Measurements from ENCODE around the gene CBX8.
A peak's percentile ranks its signal among the peaks of the same experiment; 100 is the strongest.

The CBX8 gene

GRCh38 chr17:79815836-79816461 lies 19.1 kb upstream of the CBX8 start:
- Mint-ChIP-seq H3K9me3 (no peaks in the 10 kb centered on the region), H3K27me3 (peaks cover 49% of the 10 kb centered on the region), H3K36me3 (ENCODE audit: low read depth) (no peaks in the 10 kb centered on the region), H3K27ac (no peak overlapping the region), H3K4me1 (ENCODE audit: low read depth) (peaks cover 24% of the 10 kb centered on the region), H3K4me3 (no peak overlapping the region)

GRCh38 chr17:79814974-79815835 lies 18.3 kb upstream of the CBX8 start:
- Mint-ChIP-seq H3K36me3 (ENCODE audit: low read depth) (no peaks in the 10 kb centered on the region), H3K27ac (no peak overlapping the region), H3K4me3 (no peak overlapping the region), H3K27me3 (peaks cover 45% of the 10 kb centered on the region), H3K9me3 (no peaks in the 10 kb centered on the region), H3K4me1 (ENCODE audit: low read depth) (peaks cover 28% of the 10 kb centered on the region)

GRCh38 chr17:79814127-79814973 lies 17.5 kb upstream of the CBX8 start:
- Mint-ChIP-seq H3K36me3 (ENCODE audit: low read depth) (no peaks in the 10 kb centered on the region), H3K27ac (no peak overlapping the region), H3K4me3 (peak overlapping the region; percentile 45), H3K4me1 (ENCODE audit: low read depth) (peaks cover 28% of the 10 kb centered on the region), H3K9me3 (no peaks in the 10 kb centered on the region), H3K27me3 (peaks cover 40% of the 10 kb centered on the region)

GRCh38 chr17:79813297-79814126 lies 16.6 kb upstream of the CBX8 start:
- no peak overlapping the region for H3K27ac Mint-ChIP-seq
- H3K4me3 Mint-ChIP-seq, result no peak overlapping the region
- peaks cover 33% of the 10 kb centered on the region for H3K4me1 Mint-ChIP-seq (ENCODE audit: low read depth)
- H3K27me3 Mint-ChIP-seq, result peaks cover 49% of the 10 kb centered on the region
- H3K9me3 Mint-ChIP-seq, result no peaks in the 10 kb centered on the region
- no peaks in the 10 kb centered on the region for H3K36me3 Mint-ChIP-seq (ENCODE audit: low read depth)

GRCh38 chr17:79812353-79813258 lies 15.7 kb upstream of the CBX8 start:
- H3K9me3 Mint-ChIP-seq, result no peaks in the 10 kb centered on the region
- H3K4me1 Mint-ChIP-seq (ENCODE audit: low read depth), result peaks cover 33% of the 10 kb centered on the region
- no peaks in the 10 kb centered on the region for H3K36me3 Mint-ChIP-seq (ENCODE audit: low read depth)
- peak overlapping the region; percentile 28 for H3K27ac Mint-ChIP-seq
- H3K27me3 Mint-ChIP-seq, result peaks cover 55% of the 10 kb centered on the region
- peak overlapping the region; percentile 69 for H3K4me3 Mint-ChIP-seq

GRCh38 chr17:79811868-79812352 lies 15.0 kb upstream of the CBX8 start:
- H3K9me3 Mint-ChIP-seq, result no peaks in the 10 kb centered on the region

GRCh38 chr17:79811011-79811867 lies 14.4 kb upstream of the CBX8 start:
- no peaks in the 10 kb centered on the region for H3K36me3 Mint-ChIP-seq (ENCODE audit: low read depth)
- H3K9me3 Mint-ChIP-seq, result no peaks in the 10 kb centered on the region
- H3K4me3 Mint-ChIP-seq, result peak overlapping the region; percentile 39
- H3K27me3 Mint-ChIP-seq, result peaks cover 56% of the 10 kb centered on the region
- no peak overlapping the region for H3K27ac Mint-ChIP-seq
- H3K4me1 Mint-ChIP-seq (ENCODE audit: low read depth), result peaks cover 33% of the 10 kb centered on the region

More at GRCh38 chr17:79811868-79812352, 15.0 kb upstream of the CBX8 start:
- H3K4me1 Mint-ChIP-seq (ENCODE audit: low read depth), result peaks cover 33% of the 10 kb centered on the region
- no peaks in the 10 kb centered on the region for H3K36me3 Mint-ChIP-seq (ENCODE audit: low read depth)
- H3K4me3 Mint-ChIP-seq, result peak overlapping the region; percentile 39
- peak overlapping the region; percentile 28 for H3K27ac Mint-ChIP-seq
- peaks cover 55% of the 10 kb centered on the region for H3K27me3 Mint-ChIP-seq

GRCh38 chr17:79810130-79811010 lies 13.5 kb upstream of the CBX8 start:
- no peaks in the 10 kb centered on the region for H3K36me3 Mint-ChIP-seq (ENCODE audit: low read depth)
- H3K9me3 Mint-ChIP-seq, result no peaks in the 10 kb centered on the region
- H3K27ac Mint-ChIP-seq, result no peak overlapping the region
- H3K4me1 Mint-ChIP-seq (ENCODE audit: low read depth), result peaks cover 36% of the 10 kb centered on the region
- peaks cover 57% of the 10 kb centered on the region for H3K27me3 Mint-ChIP-seq
- no peak overlapping the region for H3K4me3 Mint-ChIP-seq

- H3K4me1 Mint-ChIP-seq (ENCODE audit: low read depth), result peaks cover 43% of the 10 kb centered on the region
- H3K27me3 Mint-ChIP-seq, result peaks cover 64% of the 10 kb centered on the region
- no peak overlapping the region for H3K27ac Mint-ChIP-seq
- no peak overlapping the region for H3K4me3 Mint-ChIP-seq
- no peaks in the 10 kb centered on the region for H3K9me3 Mint-ChIP-seq
- H3K36me3 Mint-ChIP-seq (ENCODE audit: low read depth), result peaks cover under 1% of the 10 kb centered on the region
These were observed 12.8 kb upstream of the CBX8 start for GRCh38 chr17:79809530-79810129.

GRCh38 chr17:79808763-79809529 lies 12.1 kb upstream of the CBX8 start:
- Mint-ChIP-seq H3K36me3 (ENCODE audit: low read depth) (peaks cover 4% of the 10 kb centered on the region), H3K27me3 (peaks cover 62% of the 10 kb centered on the region), H3K4me3 (peak overlapping the region; percentile 10), H3K4me1 (ENCODE audit: low read depth) (peaks cover 41% of the 10 kb centered on the region), H3K9me3 (no peaks in the 10 kb centered on the region), H3K27ac (peak overlapping the region; percentile 58)

Data from stimulated activated naive CD8-positive, alpha-beta T cell treated with anti-CD3 and anti-CD28 coated beads, Interleukin-15, Interleukin-2, amounts not matched to agents 100 ng/mL and 50 ng/mL, for 24 hours (primary cell).